Activated T-cell treated with anti-CD3 and anti-CD28 coated beads for 24 hours (primary cell): ENCODE results near the gene MEGF10.

Source experiments
- DNase-seq: peaks from one replicate; pipeline ENCODE4 v3.0.0-alpha.2; 2020; ENCODE audit warnings: low read depth

Gene MEGF10

DNA sequence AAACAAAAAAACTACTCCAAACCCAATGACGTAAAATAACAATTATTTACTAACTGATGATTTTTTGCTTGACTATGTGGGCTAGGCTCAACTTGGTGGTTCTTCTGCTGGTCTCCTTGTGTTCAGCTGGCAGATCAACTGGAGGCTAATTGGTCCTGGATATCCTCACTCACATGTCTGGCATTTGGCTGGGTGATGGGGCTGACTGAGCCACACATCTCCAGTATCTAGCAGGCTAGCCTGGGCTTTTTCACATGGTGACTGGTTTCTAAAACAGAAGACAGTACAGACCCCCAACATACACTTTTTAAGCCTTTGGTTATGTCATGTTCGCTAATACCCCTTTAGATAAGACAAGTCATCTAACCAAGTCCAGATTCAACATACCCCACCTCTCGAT is 122.1 kb downstream of the MEGF10 start:
- no peak for DNase-seq

DNA sequence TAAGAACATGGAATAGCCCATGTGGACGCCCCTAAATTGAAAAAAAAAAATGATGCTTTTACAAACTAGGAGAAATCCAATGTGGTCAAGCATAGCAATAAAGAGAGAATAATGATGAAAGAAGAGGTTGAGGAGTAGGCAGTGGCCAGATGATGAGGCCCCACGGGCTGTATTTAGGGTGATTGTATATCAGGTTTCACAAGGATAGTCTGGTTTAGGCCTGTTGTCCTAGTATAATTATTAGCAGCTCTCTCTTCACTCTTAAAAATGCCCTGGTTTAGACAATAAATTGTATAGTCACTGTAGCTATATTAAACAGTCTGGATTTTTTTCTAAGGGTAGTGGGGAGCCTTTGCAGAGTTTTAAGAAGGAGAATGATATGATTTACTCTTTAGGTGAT is 124.4 kb downstream of the MEGF10 start:
- DNase-seq, result no peak

DNA sequence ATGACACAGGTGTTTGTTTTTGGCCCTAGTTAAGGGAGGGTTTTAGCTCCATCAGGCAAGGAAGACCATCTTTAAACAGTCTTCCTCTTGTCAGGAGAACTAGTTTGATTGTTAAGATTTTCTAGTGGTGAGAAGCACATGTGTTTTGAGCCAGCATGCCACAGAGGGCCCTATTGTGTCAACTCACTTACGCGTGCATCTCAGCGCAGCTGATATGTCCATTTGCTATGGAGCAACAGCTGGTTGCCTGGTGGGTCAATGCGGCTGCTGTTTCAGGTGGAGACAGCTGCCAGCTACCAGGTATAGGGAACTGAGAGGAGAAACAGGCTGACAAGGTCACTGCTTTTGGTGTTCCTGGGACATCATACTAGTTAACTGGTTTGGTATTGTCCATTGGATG is 126.3 kb downstream of the MEGF10 start:
- DNase-seq, result no peak

DNA sequence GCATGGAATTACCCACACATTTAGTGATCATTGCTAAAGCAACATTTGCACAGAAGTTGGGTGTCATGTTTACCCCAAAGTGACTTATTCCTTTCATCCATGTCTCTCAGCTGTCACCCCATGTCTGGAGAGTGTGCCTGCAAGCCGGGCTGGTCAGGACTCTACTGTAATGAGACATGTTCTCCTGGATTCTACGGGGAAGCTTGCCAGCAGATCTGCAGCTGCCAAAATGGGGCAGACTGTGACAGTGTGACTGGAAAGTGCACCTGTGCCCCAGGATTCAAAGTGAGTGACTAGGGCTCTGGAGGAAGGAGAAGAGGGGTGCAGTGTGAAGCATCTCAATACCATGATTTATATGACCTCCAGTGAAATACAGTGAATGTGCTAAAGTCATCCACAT is 126.9 kb downstream of the MEGF10 start:
- DNase-seq, result no peak

DNA sequence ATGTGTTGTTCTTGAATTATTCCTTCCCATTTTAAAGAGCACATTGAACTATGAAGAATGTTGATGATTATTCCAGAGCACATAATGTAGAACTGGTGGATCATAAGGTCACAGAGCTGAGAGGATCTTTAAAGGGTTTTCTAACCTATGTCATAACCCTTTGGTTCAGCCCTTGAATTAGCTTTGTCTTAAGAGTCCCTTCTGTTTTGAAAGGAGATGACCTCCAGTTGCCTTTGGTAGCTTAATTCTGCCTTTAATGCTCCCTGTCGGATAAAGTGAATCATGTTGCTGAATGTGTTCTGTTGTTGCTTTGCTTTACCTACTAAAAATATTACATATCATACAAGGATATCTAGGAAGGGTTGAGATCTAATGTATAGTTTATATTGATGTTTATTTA is 127.8 kb downstream of the MEGF10 start:
- no peak for DNase-seq

DNA sequence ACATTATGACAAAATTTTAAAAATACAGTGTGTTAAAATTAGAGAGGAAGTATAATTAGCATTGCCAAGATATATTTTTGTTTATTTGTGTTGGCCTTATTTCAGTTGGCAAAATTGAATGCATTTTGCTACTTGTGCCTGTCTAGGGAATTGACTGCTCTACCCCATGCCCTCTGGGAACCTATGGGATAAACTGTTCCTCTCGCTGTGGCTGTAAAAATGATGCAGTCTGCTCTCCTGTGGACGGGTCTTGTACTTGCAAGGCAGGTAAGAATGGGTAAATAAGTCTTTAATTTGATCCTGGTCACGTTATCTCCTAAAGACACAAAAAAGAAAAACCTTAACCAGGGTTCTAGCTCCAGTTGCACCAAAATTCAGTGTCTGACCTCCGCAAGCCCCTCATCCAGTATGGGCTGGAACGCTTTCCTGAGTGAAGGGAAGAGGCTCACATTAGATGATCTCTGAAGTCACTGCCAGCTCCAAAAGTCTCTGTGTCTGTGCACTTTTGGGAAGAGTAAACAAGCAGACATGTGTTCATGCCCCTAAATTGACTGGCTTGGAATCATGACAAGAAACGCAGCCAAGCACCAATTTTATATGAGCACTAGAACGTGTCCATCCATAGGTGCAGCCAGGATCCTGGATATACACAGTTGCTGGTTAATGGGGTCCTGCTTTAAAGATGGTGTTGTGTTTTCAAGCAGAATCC is 128.5 kb downstream of the MEGF10 start:
- DNase-seq, result no peak

DNA sequence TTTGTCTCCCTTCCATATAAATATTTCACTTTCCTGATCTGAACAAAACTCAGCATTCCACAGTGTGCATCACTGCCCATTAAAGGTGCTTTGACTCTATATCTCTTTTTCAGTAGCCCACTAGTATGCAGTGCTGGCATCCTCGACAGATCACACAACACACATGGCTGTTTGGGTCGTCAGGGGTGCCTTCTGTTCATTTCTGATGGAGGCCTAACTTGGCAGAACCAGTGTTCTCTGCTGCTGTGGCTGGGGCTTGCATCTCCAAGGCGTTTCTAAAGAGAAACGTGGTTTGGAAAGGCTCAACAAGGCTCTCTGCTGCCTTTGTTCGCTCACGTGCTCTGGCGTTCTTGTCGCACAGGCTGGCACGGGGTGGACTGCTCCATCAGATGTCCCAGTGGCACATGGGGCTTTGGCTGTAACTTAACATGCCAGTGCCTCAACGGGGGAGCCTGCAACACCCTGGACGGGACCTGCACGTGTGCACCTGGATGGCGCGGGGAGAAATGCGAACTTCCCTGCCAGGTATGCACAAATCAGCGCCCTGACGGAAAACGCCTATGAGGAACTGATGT is 129.2 kb downstream of the MEGF10 start:
- DNase-seq, result no peak

DNA sequence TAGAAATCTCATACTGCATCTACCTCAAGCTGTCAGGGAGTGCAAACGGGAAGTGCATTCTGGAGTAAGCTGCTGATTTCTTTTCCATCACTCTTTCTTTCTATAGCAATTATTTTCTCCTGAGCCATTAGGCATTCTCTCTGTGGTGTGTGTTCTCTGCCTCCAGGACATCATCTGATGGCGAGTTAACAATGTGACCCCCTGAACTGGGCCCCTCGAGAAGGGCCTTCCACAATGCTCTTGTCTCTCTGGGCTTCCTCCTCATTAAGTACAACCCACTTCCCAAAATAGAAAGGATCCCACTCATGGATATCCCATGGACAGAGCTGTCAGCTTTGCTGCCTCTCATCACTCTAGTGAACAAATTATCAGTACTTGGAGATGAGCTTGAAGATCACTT is 130.2 kb downstream of the MEGF10 start:
- no peak for DNase-seq

DNA sequence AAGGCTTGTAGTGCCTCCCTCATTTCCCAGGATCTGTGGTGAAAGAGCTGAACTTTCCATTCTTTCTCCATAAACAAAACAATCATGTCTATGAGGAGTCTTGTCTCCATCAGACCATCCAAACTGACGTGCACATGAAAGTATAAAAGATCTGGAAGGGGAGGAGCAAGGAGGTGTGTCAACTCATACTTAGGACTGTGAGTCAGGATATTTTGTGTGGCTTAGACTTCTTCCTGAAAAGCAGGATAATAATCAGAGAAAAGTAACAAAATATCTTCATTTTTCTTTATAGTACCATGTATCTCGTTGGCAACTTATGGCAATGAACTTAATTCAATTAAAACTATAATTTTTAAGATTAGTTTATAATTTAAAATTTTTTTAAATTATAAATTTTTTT is 130.9 kb downstream of the MEGF10 start:
- DNase-seq, result no peak

DNA sequence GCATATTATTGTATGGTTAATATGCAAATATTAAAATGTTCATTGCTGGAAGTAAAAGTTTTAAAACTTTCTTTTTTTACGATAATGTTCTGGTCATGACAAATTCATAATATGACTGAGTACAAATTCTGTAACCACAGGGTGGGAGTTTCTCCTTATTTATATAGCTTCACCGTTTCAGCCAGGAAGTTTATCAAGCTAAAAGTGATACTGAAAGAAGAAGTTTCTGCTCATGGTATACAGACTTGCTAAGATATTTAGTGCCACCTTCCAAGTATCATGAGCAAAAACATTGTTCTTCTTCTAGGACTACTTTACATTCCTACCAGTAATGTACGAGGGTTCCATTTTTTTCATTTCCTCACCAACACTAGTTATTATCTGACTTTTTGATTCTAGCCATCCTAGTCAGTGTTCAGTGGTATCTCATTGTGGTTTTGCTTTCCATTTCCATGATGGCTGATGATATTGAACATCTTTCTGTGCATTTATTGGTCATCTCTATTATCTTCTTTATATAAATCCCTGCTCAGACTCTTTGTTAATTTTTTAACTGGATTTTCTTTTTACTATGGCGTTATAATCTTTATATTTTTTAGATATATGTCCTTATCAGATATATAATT is 132.7 kb downstream of the MEGF10 start:
- DNase-seq, result no peak

DNA sequence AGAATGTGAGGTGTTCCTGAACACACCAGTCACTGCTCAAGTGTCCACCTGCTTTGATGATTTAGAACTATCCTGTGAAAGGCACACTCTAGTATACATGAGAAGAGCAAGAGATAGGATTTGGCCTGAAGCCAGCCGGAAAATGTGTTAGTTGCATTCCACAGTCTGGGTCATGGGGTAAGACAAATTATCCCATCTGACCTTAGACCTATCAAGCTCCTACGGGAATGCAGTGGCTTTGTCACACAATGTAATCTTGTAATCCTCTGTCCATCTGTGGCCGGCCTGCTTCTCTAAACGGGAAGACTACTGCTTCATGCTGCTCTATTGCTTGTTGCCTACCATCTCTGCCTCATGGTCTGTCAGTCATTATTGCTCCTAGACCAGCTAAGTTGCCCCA is 134.4 kb downstream of the MEGF10 start:
- no peak for DNase-seq

DNA sequence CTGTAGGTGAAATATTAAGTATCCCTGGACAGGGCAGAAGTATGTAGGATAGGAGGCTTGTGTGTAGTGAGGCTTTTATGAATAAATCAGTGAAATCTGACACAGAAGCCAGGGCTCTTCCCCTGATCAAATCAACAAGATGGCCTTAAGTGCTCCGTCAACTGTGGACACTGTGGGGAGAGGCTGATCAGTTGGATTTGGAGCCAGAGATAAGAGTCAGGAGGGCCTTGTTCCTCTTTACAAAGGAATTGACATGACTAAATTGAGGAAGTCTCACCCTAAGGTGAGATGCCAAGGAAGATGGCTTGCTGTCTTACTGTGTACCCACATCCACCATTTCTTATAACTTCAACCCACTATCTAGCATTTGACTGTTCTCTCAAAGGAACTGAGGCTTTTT is 135.3 kb downstream of the MEGF10 start:
- DNase-seq, result no peak

DNA sequence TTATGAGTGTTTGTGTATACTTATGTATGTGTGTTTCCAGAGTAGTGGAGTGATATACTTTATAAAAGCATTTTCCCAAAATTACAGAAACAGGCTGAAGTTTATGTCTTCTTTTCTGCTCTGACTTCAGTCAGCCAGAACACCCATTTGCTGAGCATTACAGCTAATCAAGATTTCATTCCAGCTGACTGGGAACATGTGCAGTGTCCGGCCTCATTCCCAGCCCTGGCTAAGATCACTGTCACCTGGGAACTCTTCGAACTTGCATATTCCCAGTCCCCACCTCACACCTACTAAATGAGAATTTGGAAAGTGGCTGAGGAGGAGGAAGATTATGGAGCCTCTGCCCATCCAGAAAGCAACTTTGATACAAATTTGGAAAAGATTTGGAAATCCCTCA is 136.1 kb downstream of the MEGF10 start:
- DNase-seq, result no peak

DNA sequence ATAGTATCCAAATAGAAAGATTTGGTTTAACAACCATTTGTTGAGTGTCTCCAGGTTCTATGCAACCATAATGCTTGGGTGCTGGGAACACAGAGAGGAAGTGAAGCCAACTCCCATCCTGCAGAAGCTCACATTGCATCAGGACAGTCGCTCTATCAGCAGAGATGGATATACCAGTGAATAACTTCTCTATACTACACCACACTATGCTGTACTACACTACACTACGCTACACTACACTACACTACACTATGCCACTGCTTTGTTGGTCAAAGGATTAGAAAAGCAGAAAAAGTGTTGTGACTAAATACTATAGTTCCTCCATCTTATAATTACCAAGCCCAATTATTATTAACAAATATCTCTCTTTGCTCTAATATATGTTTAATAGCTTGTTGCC is 137.7 kb downstream of the MEGF10 start:
- no peak for DNase-seq

DNA sequence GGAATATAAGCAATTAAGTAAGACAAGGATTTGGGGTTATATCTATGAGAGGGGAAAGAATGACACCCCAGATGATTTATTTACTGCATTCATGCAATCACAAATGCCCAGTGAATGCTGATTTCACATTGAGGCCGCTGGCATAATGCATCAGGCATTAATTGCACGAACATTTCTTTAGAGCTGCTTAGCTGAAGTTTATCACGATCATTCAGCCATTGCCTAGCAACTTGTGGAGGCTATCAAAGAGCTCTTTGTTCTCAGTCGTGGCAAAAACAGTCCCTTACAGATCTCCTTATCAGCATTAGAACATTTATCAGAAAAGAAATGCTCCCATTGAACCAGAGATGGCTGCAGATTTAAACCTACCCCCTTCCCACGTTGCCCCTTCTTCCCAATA is 138.2 kb downstream of the MEGF10 start:
- no peak for DNase-seq

DNA sequence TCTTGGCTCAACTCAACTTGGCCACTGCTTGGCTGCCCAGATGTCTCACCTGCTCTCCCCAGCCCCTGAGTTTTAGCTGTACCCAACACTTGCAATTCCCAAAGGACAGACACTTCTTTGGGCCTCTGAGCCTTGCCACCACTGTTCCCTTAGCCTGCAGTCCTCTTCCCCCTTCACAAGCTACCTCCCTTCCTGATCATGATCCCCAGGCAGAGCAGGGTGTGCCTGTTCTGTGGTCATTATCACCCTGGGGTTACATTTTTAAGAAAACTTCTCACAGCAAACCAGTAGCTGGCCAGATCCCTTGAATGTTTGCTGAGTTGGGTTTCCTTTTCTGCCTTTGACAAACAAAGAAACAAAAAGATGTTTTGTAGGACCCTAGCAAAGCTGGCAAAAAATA is 139.3 kb downstream of the MEGF10 start:
- no peak for DNase-seq

DNA sequence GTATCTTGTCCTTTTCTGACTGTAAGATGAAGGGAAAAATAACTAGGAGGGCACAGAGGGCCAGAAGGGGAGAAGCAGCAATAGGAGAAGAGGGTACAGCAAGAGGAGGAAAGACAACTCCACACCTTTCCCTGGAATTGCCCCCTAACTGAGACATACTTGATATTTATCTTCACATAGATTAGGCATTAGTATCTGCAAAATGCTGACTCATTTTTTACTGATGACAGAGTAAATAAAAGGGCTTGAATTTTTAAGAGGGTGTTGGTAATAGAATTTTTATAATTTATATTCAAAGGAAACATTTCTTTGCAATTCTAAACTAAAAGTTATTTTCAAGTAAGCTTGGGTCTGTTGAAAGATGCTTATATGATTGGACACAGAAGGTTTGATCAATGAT is 140.0 kb downstream of the MEGF10 start:
- no peak for DNase-seq

DNA sequence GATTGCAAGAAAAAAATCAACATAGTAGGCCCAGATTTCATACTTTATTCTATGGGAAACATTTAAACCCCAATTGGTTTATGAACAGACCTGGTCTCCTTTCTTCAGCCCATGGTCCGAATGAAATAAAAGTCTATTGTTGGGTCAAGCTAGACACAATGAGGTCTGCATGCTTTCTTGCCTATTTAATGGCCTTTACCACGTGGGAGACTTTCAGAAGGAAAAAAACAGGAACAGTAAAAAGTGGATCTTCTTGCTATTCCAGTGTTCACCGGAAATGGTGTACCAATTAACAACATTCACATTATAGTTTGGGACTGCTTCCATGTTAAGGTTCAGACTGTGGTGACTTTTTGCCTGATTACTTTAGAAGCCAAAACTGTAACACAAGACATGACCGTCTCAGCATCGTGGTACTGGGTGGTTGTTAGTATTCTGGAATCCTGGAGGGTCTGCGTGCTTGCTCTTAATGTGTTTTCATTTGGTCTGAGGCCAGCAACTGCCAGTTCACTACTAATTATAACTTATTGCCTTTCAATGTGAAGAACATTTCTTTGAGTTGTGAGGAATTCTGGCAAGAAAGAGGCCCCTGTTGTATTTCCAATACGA is 141.5 kb downstream of the MEGF10 start:
- DNase-seq, result no peak

DNA sequence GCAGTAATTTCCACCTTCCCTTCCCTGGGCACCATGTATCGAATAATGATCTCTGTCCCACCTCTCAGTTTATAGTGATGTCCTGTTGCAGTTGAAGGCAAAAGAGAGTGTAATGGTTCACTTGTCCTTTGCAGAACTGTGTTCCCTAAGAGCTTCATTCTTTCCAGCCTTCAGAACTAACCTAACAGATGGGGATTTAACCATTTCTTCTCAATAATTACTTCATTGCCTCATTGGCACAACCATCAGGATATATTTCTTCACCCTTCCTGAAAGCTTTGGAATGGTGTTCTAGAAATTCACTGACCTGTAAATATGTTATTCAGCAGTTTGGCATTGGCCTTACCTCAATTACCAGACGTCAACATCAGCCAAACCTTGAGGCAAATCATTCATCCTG is 142.9 kb downstream of the MEGF10 start:
- no peak for DNase-seq

DNA sequence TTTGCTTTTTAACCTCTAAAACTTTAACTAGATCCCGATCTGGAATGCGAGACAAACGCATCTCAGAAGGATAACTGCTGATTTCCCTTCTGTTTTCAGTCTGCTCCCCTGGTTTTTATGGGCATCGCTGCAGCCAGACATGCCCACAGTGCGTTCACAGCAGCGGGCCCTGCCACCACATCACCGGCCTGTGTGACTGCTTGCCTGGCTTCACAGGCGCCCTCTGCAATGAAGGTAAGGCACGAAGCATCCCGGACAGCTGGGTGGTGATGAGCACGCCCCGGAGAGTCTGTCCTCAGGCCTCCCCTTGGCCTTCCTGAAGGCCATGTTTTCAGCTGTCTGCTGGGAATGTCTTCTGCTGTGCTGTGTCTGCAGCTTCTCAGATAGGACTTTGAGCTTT is 144.0 kb downstream of the MEGF10 start:
- no peak for DNase-seq

DNA sequence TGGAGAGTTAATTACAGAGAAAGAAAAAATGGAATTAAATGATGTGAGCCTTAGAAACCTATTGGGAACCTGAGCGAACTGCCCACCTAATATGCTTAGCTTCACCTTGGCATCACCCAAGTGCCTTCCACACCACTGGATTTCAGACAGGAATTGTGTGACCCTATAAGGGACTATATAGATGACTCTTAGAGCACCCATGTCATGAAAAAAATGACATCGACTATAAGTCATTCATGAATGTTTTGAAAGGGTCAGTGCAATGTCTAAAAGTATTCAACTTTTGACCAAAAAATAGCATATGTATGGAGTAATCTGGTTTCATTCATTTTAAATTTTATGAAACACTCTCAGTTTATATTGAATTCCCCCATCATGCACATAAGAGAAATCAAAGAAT is 145.2 kb downstream of the MEGF10 start:
- DNase-seq, result no peak

DNA sequence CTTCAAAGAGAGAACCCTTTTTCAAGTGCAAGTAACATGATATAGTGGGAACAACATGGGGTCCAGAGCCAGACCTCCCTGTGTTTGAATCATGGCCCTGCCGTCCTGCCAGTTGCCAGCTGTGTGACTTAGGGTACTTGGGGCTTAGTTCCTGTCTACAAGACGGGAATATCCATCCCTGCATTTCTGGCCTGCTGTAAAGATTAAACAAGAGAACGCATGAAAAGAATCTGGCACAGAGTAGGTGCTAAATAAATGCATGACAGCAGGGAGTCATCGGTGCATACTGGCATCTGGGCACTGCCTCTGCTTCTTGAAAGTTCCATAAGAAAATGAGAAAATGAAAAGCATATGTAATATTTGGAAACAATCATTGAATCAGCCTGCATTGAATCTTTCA is 149.0 kb downstream of the MEGF10 start:
- DNase-seq, result no peak

DNA sequence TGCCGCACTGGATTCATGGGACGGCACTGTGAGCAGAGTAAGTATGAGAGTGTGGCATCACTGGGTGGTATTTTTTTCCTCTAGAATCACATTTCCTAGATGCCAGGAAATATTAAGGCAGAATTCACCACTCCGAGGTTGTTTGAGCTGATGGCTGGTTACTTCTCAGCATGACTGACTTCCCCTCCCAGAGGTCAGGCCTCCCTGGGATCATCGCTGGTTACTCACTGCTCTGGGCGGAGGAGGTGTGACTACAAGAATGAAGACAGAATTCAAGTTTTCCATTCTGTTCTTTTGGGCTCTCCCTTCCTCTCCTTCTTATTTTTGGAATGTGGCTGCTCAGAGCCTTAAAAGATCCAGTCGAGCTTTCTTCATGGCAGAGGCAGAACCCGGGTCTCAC is 150.2 kb downstream of the MEGF10 start:
- DNase-seq, result no peak
